SK-N-SH (cell line): ENCODE results near the gene C14orf119. TPM values are rescaled to one million over a fixed set of nuclear protein-coding genes. Genes with fewer than 3 reads are reported as not detected.

ENCODE experiments used
- CTCF ChIA-PET: fragments of 300-600, 350-600 bp; formaldehyde crosslinking; extraction: SDS; loops from one replicate; lab custom pipeline; 2021; lab: Yijun Ruan, JAX
- POLR2A ChIA-PET: fragments of 350-600 bp; sonication (Branson Sonifier 250); formaldehyde crosslinking; extraction: SDS; loops from one replicate; lab custom pipeline; 2020; ENCODE audit warnings: antibody characterized with exemption, inconsistent platforms; lab: Yijun Ruan, JAX
- DNase-seq: peaks from one replicate; pipeline ENCODE4 v3.0.0; 2012
- H2AFZ ChIP-seq: fragments of 200-600 bp; sonication (generic); 2 replicates; pipeline ENCODE4 v1.8.1; 2016; ENCODE audit warnings: antibody characterized with exemption, mild to moderate bottlenecking, low read depth
- H3F3A ChIP-seq: fragments of 200-600 bp; sonication (generic); replicated peaks from 2 replicates; pipeline ENCODE3; 2016; ENCODE audit warnings: antibody characterized with exemption, mild to moderate bottlenecking; ENCODE audit not compliant: insufficient read depth
- H3K27ac ChIP-seq, 2 experiments: fragments of 200-500 bp in 1 of 2; fragments of 200-600 bp in 1 of 2; sonication (Bioruptor generic) in 1 of 2; sonication (generic), shearing (Covaris generic) in 1 of 2; 2 replicates each; pipeline versions ENCODE4 v1.5.1 to v1.6.1; 2014 to 2016; ENCODE audit warnings: low read depth in 2 of 2, inconsistent platforms in 1 of 2, low read length in 1 of 2, mild to moderate bottlenecking in 1 of 2, mixed read lengths in 1 of 2
- H3K27me3 ChIP-seq: fragments of 200-600 bp; sonication (generic), shearing (Covaris generic); 2 replicates; pipeline ENCODE4 v1.6.1; 2016; ENCODE audit warnings: mixed run types; ENCODE audit not compliant: insufficient read depth
- H3K36me3 ChIP-seq, 2 experiments: fragments of 200-500 bp in 1 of 2; fragments of 200-600 bp in 1 of 2; sonication (Bioruptor generic) in 1 of 2; sonication (generic) in 1 of 2; replicated peaks in 1 of 2; 2 replicates each; pipeline versions ENCODE3 to v1.5.1; 2014 to 2016; ENCODE audit warnings: low read length in 1 of 2, mild to moderate bottlenecking in 1 of 2; ENCODE audit not compliant: insufficient read depth in 2 of 2, control insufficient read depth in 1 of 2
- H3K4me1 ChIP-seq, 2 experiments: fragments of 200-500 bp in 1 of 2; fragments of 200-600 bp in 1 of 2; sonication (Bioruptor generic) in 1 of 2; sonication (generic), shearing (Covaris generic) in 1 of 2; 2 replicates each; pipeline versions ENCODE4 v1.5.1 to v1.6.1; 2014 to 2016; ENCODE audit warnings: low read depth in 1 of 2, low read length in 1 of 2, mixed run types in 1 of 2; ENCODE audit not compliant: insufficient read depth in 2 of 2, control insufficient read depth in 1 of 2
- H3K4me2 ChIP-seq: fragments of 200-600 bp; sonication (generic), shearing (Covaris generic); 2 replicates; pipeline ENCODE4 v1.6.1; 2017; ENCODE audit warnings: mixed run types
- H3K4me3 ChIP-seq, 2 experiments: fragments of 200-500 bp in 1 of 2; fragments of 200-600 bp in 1 of 2; sonication (Bioruptor generic) in 1 of 2; sonication (generic), shearing (Covaris generic) in 1 of 2; 2 replicates each; pipeline versions ENCODE4 v1.5.1 to v1.8.1; 2014 to 2016; ENCODE audit warnings: low read depth in 2 of 2, inconsistent platforms in 1 of 2, low read length in 1 of 2, mild to moderate bottlenecking in 1 of 2, mixed read lengths in 1 of 2, moderate library complexity in 1 of 2
- H3K79me2 ChIP-seq: fragments of 200-600 bp; sonication (generic); 2 replicates; pipeline ENCODE4 v1.8.1; 2017; ENCODE audit warnings: mild to moderate bottlenecking; ENCODE audit not compliant: insufficient read depth
- H3K9ac ChIP-seq: fragments of 200-600 bp; sonication (generic); 2 replicates; pipeline ENCODE4 v1.6.1; 2017; ENCODE audit warnings: mixed run types
- H3K9me2 ChIP-seq: fragments of 200-600 bp; sonication (generic); 2 replicates; pipeline ENCODE4 v1.6.1; 2017; ENCODE audit warnings: mixed run types
- H3K9me3 ChIP-seq: fragments of 200-600 bp; sonication (generic); 2 replicates; pipeline ENCODE4 v1.6.1; 2017; ENCODE audit warnings: mixed run types, mild to moderate bottlenecking, moderate library complexity
- H4K20me1 ChIP-seq: fragments of 200-600 bp; sonication (generic); 2 replicates; pipeline ENCODE4 v1.6.1; 2017; ENCODE audit warnings: mild to moderate bottlenecking, mixed run types; ENCODE audit not compliant: insufficient read depth
- ELF1 ChIP-seq: IDR thresholded peaks from 2 replicates; pipeline ENCODE4 v1.4.0; 2012
- EP300 ChIP-seq, 2 experiments: IDR thresholded peaks; 2 replicates each; pipeline versions ENCODE4 v1.4.0 to v1.6.1; 2012; ENCODE audit warnings: borderline replicate concordance in 1 of 2, low read depth in 1 of 2, low read length in 1 of 2
- FOXJ3 ChIP-seq: sonication (generic); formaldehyde crosslinking; IDR thresholded peaks from 2 replicates; pipeline ENCODE4 v1.5.1; 2020; ENCODE audit warnings: mild to moderate bottlenecking, missing genetic modification reagents
- GABPA ChIP-seq: IDR thresholded peaks from 2 replicates; pipeline ENCODE4 v1.4.0; 2012; ENCODE audit warnings: low read depth, mild to moderate bottlenecking
- MEF2A ChIP-seq: IDR thresholded peaks from 2 replicates; pipeline ENCODE4 v1.4.0; 2012; ENCODE audit warnings: low read depth, borderline replicate concordance
- NRF1 ChIP-seq: IDR thresholded peaks from 2 replicates; pipeline ENCODE4 v1.6.1; 2012; ENCODE audit warnings: low read depth, mild to moderate bottlenecking, low read length
- RFX5 ChIP-seq: IDR thresholded peaks from 2 replicates; pipeline ENCODE4 v1.6.1; 2012; ENCODE audit warnings: mild to moderate bottlenecking, improper control_type of control experiment, low read length
- USF1 ChIP-seq: IDR thresholded peaks from 2 replicates; pipeline ENCODE4 v1.4.0; 2012; ENCODE audit warnings: low read depth, borderline replicate concordance
- ZBTB33 ChIP-seq: IDR thresholded peaks from 2 replicates; pipeline ENCODE4 v1.4.0; 2012; ENCODE audit warnings: low read depth, borderline replicate concordance
- WGBS: methylation state at CpG from one replicate; pipeline ENCODE4 v1.1.6; 2017; ENCODE audit warnings: low lambda C conversion rate; 5-methylcytosine and 5-hydroxymethylcytosine counted together
- polyA plus RNA-seq, 3 experiments: library from polyadenylated mRNA; depleted of rRNA; stranded (reverse); fragments of >200 nt; gene quantifications; 2 replicates each; pipeline ENCODE4 v1.2.3, GENCODE V29; 2012
- TF ChIP-seq, protein P1 (sequence below): fragments of 150-350 bp; IDR thresholded peaks from 2 replicates; pipeline ENCODE4 v1.6.1; 2017; ENCODE audit warnings: antibody characterized with exemption, low read length, low read depth, borderline replicate concordance
- TF ChIP-seq, protein P2 (sequence below): IDR thresholded peaks from 2 replicates; pipeline ENCODE4 v1.6.1; 2012; ENCODE audit warnings: mild to moderate bottlenecking, low read depth, low read length, moderate library complexity

Gene C14orf119
- polyA plus RNA-seq, 1 of the 3 experiments (the other 2 are of a cell fraction) = 55.2 TPM

- Histone ChIP-seq H3K27ac (no peak overlapping the region), H3K79me2 (no peaks in the 10 kb centered on the region), H3K4me3 (no peak overlapping the region), H3K9me3 (no peaks in the 10 kb centered on the region), H2AFZ (no peak overlapping the region), H4K20me1 (no peaks in the 10 kb centered on the region), H3F3A (no peaks in the 10 kb centered on the region), H3K9ac (no peak overlapping the region), H3K36me3 (no peaks in the 10 kb centered on the region), H3K27me3 (peaks cover 6% of the 10 kb centered on the region; the same call in 1 of the 2 replicates), H3K4me1 (no peaks in the 10 kb centered on the region; a peak in 2 of 4 replicates), H3K9me2 (no peaks in the 10 kb centered on the region), H3K4me2 (no peak overlapping the region)
- CTCF ChIA-PET = interaction anchor here (0.6 to 19.7 kb wide), 9 partner anchors 10 to 770 kb away, joined by 3 to 495 read pairs (median 3); partner anchors contain the start of genes ACIN1, C14orf119 and SLC7A8
- POLR2A ChIA-PET = no interaction called here
- TF ChIP-seq, protein P1, sequence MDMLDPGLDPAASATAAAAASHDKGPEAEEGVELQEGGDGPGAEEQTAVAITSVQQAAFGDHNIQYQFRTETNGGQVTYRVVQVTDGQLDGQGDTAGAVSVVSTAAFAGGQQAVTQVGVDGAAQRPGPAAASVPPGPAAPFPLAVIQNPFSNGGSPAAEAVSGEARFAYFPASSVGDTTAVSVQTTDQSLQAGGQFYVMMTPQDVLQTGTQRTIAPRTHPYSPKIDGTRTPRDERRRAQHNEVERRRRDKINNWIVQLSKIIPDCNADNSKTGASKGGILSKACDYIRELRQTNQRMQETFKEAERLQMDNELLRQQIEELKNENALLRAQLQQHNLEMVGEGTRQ = no peak
- TF ChIP-seq EP300 (IDR thresholded peaks at IDR 0.05; ENCODE audit: borderline replicate concordance in 1 of 2, low read depth in 1 of 2, low read length in 1 of 2) = no peak
- no peak for TF ChIP-seq RFX5
- TF ChIP-seq GABPA = no peak
- TF ChIP-seq ZBTB33 = no peak
- TF ChIP-seq FOXJ3 (CRISPR knock-in tag) = no peak
- no peak for TF ChIP-seq ELF1
- TF ChIP-seq USF1 = no peak
- WGBS = 70% methylated on average over 13 of the region's 13 CpGs
- no peak for DNase-seq
These were observed 29.1 kb downstream of the C14orf119 start for GRCh38 chr14:23124337-23124954.

DNA sequence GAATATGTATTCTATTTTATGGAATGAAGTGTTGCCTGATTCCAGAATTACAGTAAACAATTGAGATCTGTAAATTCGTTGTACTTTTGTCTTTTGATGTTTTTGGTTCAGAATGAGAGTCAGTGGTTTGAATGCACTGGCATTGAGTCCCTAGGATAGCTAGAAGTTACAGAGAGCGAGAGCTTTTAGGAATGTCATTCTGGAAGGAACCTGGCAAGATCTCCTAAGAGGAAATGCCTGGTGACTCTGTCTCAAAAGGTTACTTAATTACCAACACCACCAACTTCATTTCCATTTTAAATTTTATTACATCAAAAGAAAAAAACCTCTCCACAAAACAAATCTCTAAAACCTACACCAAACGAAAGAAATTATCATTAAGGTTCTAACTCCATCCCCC, 29.7 kb downstream of the C14orf119 start:
- Histone ChIP-seq H3K9ac (no peak overlapping the region), H3K9me3 (no peaks in the 10 kb centered on the region), H4K20me1 (no peaks in the 10 kb centered on the region), H3F3A (no peaks in the 10 kb centered on the region), H3K36me3 (no peaks in the 10 kb centered on the region), H3K27me3 (peaks cover 6% of the 10 kb centered on the region; the same call in 1 of the 2 replicates), H3K4me3 (no peak overlapping the region), H3K79me2 (no peaks in the 10 kb centered on the region), H3K4me1 (no peaks in the 10 kb centered on the region; a peak in 2 of 4 replicates), H2AFZ (no peak overlapping the region; the same call in 1 of the 2 replicates), H3K4me2 (no peak overlapping the region), H3K27ac (no peak overlapping the region), H3K9me2 (no peaks in the 10 kb centered on the region)
- CTCF ChIA-PET = interaction anchor here (0.7 to 19.7 kb wide), 4 partner anchors 56 to 179 kb away, joined by 3 to 495 read pairs (median 3); partner anchors contain the start of gene SLC7A8
- POLR2A ChIA-PET = no interaction called here
- TF ChIP-seq, protein P2, sequence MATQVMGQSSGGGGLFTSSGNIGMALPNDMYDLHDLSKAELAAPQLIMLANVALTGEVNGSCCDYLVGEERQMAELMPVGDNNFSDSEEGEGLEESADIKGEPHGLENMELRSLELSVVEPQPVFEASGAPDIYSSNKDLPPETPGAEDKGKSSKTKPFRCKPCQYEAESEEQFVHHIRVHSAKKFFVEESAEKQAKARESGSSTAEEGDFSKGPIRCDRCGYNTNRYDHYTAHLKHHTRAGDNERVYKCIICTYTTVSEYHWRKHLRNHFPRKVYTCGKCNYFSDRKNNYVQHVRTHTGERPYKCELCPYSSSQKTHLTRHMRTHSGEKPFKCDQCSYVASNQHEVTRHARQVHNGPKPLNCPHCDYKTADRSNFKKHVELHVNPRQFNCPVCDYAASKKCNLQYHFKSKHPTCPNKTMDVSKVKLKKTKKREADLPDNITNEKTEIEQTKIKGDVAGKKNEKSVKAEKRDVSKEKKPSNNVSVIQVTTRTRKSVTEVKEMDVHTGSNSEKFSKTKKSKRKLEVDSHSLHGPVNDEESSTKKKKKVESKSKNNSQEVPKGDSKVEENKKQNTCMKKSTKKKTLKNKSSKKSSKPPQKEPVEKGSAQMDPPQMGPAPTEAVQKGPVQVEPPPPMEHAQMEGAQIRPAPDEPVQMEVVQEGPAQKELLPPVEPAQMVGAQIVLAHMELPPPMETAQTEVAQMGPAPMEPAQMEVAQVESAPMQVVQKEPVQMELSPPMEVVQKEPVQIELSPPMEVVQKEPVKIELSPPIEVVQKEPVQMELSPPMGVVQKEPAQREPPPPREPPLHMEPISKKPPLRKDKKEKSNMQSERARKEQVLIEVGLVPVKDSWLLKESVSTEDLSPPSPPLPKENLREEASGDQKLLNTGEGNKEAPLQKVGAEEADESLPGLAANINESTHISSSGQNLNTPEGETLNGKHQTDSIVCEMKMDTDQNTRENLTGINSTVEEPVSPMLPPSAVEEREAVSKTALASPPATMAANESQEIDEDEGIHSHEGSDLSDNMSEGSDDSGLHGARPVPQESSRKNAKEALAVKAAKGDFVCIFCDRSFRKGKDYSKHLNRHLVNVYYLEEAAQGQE = no peak
- TF ChIP-seq NRF1 (no peak), MEF2A (no peak)
- DNase-seq = no peak
- 50% methylated on average over 3 of the region's 3 CpGs for WGBS
